GM12891 (cell line): ENCODE data around the gene DNAAF8.

Source experiments
- PAX5 ChIP-seq: IDR thresholded peaks from 2 replicates; pipeline ENCODE4 v1.6.1; 2011; ENCODE audit warnings: low read length, moderate library complexity, mild to moderate bottlenecking; ENCODE audit not compliant: insufficient read depth, severe bottlenecking
- POLR2A ChIP-seq: IDR thresholded peaks from 2 replicates; pipeline ENCODE4 v1.6.1; 2011; ENCODE audit warnings: low read depth, low read length, control low read depth
- POLR2AphosphoS5 ChIP-seq: IDR thresholded peaks from 2 replicates; pipeline ENCODE4 v1.6.1; 2011; ENCODE audit warnings: low read depth, low read length, control low read depth
- SPI1 ChIP-seq: IDR thresholded peaks from 2 replicates; pipeline ENCODE4 v1.6.1; 2011; ENCODE audit warnings: low read depth, low read length, control low read depth
- TAF1 ChIP-seq: IDR thresholded peaks from 2 replicates; pipeline ENCODE4 v1.6.1; 2011; ENCODE audit warnings: low read depth, low read length, control low read depth

DNA sequence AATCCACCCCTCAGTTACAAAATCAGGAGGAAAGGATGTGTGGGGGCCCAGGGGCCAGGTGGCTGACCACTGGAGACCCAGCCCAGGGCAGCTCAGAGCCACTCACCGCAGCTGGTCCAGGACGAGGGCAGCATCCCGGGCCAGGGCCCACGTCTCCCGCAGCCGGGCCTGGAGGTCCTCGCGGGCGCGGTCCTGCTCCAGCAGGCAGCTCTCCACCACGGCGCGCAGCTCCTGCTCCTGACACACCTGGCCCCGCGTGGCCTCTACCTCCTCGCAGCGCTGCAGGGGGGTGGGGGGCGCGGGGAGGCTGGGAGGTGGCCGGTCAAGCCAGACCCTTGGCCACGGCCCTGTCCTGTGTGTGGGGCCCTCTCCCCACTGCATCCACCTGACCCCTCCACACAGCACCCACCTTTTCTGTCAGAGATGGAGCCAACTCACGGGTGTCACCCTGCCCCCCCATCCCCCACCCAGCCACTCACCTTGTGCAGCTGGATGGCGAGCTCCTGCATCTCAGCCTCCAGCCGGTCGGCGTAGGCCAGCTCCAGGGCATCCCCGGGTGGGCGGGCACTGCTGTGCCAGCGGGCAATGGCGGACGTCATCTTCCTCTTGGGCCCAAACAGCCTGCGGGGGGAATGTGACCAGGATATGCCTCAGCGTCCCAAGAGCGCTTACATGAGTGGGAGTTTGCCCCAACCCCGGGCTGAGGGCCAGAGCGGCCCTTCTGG is 35.9 kb upstream of the DNAAF8 start:
- TF ChIP-seq POLR2A, result no peak
- no peak for TF ChIP-seq POLR2AphosphoS5
- TF ChIP-seq TAF1, result no peak
- TF ChIP-seq SPI1, result no peak
- TF ChIP-seq PAX5, result no peak
